GM10847 (cell line): ENCODE results near the gene MYO7B.

Experiments
- POLR2A ChIP-seq: IDR thresholded peaks from 2 replicates; pipeline ENCODE4 v1.6.1; 2011; ENCODE audit not compliant: insufficient read length; ENCODE audit errors: extremely low read depth

The MYO7B gene

GRCh38 chr2:127662937-127663565, 127.6 kb downstream of the MYO7B start:
- no peak for TF ChIP-seq POLR2A

DNA sequence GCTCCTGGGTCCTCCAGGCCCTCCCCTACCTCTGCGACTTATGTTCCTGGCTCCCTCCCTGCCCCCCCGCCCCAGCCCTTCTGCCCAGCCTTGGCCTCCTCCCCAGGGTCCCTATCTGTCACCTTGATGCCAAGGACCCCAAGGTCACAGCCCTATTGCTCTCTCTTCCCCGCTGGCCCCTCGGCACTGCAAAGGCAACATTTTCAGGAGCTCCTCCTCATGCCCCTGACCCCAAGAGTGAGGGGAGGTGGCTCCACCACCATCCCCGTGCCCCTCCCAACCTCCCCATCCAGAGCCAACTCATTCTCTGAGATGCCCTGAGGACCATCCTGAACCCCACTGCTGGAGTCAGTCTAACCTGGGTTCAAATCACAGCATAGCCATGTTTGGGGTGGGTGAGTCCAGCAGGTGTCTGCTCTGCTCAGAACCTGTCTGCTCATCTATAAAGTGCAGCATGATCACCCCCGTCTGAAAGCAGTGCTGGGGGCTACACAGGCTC, 128.1 kb downstream of the MYO7B start:
- no peak for TF ChIP-seq POLR2A

GRCh38 chr2:127664065-127664894, 128.8 kb downstream of the MYO7B start:
- TF ChIP-seq POLR2A: no peak

DNA sequence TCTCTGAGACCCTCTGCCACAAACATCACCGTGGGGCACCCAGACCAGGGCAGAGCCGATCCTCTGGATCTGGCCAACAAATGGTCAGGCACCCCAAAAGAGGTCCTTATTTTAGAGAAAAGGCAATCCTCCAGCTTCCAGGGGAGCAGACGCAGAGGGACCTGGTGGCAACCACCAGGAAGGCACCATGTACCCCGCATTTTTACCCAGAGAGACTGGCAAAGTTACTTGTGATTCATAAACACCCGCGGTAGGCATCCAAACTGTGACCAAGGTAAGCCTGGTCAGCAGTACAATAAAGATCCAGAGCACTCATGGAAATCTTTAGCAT, 129.4 kb downstream of the MYO7B start:
- no peak for TF ChIP-seq POLR2A

- no peak for TF ChIP-seq POLR2A
These were observed 129.9 kb downstream of the MYO7B start for GRCh38 chr2:127665267-127665893.

- no peak for TF ChIP-seq POLR2A
These were observed 133.6 kb downstream of the MYO7B start for GRCh38 chr2:127669056-127669455.

DNA sequence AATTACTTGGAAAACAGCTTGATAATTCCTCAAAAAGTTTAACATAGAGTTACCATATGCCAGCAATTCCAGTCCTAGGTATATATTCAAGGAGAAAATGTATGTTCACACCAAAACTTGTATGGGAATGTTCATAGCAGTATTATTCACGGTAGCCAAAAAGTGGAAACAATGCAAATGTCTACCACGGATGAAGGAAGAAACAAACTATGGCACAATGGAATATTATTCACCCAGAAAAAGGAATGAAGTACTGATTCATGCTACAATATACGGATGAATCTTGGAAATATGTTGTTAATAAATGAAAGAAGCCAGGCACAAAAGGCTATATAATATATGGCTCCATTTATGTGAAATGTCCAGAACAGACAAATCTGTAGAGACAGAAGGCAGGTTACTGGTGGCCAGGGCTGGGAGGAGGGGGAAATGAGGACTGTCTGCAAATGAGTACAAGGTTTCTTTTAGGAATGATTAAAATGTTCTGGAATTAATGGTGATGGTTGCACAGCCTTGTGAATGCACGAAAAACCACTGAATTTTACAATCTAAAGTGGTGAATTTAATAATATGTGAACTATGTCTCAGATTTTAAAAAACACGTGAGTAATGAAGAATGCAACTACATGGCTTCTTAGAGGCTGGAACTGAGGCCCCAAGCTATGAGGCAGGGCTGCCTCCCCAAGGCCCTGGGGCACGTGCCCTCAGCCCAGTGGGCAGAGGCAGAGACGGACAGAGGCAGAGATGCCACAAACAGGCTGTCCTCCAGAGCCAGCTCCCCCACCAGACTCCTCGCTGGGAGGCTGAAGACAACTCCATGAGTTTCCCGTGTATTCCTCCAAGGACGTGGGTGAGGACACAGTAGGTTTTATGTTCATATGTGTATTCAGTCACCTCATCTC, 134.8 kb downstream of the MYO7B start:
- TF ChIP-seq POLR2A: no peak

DNA sequence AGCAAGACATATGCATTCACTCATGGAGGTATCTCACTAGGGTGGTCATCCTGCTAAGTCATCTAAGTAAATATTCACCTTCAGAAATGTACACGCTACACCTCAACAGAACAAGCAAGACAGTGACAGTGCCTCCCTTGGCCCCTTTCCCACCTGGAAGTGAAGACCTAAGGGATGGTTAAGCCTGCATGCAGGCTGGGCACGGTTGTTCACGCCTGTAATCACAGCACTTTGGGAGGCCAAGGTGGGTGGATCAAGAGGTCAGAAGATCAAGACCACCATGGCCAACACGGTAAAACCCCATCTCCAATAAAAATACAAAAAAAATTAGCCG, 135.4 kb downstream of the MYO7B start:
- TF ChIP-seq POLR2A: no peak

DNA sequence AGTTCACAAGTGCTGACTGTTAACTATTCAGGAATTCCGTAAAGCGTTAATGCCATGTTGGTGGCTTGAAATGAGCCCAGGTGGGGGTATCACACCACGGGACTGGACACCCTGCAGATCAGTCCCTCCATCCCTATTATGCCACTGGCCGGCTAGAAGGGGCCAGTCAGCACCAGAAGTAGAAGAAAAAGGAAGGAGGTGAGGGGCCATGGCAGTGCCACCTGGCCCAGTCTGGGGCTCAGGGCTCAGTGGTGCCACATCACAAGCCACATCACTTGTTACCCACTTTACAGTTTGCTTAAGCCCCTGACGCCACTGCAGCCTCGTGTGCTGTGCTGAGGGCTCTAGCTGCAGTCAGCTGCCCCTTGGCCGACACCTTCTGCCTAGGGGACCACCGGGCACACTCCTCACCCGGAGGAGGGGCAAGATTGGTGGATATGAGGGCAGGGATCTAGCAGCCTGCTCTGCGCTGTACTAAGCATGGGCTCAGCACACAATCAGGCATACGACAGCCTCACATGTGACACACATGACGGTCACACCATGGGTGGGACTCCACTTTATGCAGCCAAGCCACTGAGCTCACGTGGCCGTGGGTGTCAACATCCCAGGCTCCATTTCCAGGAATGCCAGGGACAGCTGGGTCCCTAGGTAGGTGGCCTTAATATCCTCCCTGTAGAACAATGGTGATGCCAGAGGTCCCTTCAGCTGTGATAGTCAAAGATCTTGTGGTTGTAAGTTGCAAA, 136.2 kb downstream of the MYO7B start:
- TF ChIP-seq POLR2A: no peak

- no peak for TF ChIP-seq POLR2A
These were observed 137.1 kb downstream of the MYO7B start for GRCh38 chr2:127672341-127673224.

GRCh38 chr2:127673291-127674069, 138.0 kb downstream of the MYO7B start:
- TF ChIP-seq POLR2A: no peak

DNA sequence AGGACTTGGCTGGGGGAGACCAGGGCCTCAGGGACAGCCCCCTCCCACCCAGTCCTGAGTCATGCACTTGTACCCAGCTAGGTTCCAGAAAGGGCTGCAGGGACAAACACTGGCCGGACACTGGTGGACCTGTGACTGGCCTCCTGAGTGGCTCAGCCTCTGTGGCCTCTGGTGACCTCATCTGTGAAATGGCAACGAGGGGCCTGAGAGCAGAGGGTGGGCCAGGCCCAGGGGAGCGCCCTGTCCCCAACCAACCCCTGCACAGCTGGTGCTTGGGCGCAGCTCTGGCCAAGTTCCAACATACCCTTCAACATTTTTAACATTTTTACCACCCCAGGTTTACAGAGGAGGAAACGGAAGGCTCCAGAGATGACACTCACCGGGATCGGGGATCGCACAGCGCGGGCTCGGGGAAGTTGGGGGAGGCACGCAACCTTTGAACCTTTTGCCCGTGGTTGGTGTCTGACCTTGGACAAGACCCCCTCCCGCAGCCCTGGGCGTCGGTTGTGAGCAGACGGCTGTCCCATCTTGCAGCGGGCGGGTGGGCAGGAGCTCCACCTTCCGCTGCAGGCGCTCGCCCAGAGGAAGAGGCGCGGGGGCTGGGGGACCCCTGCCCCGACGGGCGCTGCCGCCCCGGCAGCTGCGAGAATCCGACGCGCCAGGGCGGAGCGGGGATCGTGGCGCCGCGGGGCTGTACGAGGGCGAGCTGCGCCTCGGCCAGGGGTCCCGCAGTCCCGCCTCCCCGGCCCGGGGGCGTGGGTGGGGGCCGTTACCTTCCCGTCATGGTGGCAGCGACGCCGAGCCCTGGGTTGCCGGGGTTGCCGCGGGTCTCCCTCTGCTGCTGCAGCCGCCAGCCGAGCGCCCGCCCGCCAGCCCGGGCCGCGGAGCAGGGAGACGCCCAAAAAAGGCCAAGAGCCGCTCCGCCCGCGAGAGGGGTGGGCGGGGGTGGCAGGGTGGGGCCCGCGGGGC, 139.0 kb downstream of the MYO7B start:
- TF ChIP-seq POLR2A: no peak
